Measurements from ENCODE around the gene NEDD4. TPM values are rescaled to one million over a fixed set of nuclear protein-coding genes. Genes with fewer than 3 reads are reported as not detected.

Gene NEDD4
- total RNA-seq, 4 donors from 2014 or later, result 19.2 to 35.1 (median 23.1) TPM

DNA sequence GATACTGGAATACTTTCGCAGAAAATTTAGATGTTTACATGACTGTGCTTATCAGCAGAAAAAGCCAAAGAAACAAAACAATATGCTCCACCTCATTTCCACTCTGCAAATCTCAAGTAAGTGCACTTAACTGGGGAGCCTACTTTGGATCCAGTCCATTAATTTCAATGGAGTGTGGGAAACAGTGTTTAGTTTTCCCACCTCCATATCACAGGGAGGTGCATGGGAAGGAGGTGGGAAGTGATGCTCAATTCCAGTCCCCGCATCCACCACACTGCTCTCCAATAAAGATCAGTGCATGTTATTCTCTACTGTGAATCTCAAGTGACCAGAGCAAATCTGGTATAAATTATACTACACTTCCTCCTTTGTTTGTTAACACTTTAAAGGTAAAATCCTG, 2.9 kb downstream of the NEDD4 start:
- Histone ChIP-seq H3K9me3 (no peaks in the 10 kb centered on the region), H3K36me3 (no peaks in the 10 kb centered on the region), H3K27ac (replicated peaks in 1 of 4) (no peak overlapping the region), H3K27me3 (no peaks in the 10 kb centered on the region), H3K4me1 (peaks cover 3 to 34% (median 27%) of the 10 kb centered on the region in 4 donors), H3K4me3 (no peak overlapping the region)
- DNase-seq (ENCODE audit: extremely low spot score), result no peak
- TF ChIP-seq, protein P1, sequence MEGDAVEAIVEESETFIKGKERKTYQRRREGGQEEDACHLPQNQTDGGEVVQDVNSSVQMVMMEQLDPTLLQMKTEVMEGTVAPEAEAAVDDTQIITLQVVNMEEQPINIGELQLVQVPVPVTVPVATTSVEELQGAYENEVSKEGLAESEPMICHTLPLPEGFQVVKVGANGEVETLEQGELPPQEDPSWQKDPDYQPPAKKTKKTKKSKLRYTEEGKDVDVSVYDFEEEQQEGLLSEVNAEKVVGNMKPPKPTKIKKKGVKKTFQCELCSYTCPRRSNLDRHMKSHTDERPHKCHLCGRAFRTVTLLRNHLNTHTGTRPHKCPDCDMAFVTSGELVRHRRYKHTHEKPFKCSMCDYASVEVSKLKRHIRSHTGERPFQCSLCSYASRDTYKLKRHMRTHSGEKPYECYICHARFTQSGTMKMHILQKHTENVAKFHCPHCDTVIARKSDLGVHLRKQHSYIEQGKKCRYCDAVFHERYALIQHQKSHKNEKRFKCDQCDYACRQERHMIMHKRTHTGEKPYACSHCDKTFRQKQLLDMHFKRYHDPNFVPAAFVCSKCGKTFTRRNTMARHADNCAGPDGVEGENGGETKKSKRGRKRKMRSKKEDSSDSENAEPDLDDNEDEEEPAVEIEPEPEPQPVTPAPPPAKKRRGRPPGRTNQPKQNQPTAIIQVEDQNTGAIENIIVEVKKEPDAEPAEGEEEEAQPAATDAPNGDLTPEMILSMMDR (IDR thresholded peaks at IDR 0.05), result no peak
- TF ChIP-seq POLR2AphosphoS5 (IDR thresholded peaks at IDR 0.05), result no peak
- TF ChIP-seq POLR2A (IDR thresholded peaks at IDR 0.05; ENCODE audit: low read depth), result no peak
- TF ChIP-seq EP300 (IDR thresholded peaks at IDR 0.05), result no peak
- intact Hi-C loops (cut with DNase I), result loop anchor here (5.0 kb wide), 1 partner anchor 62 kb away; no protein-coding TSS in a partner anchor
- WGBS, result 100% methylated on average over 2 of the region's 2 CpGs

DNA sequence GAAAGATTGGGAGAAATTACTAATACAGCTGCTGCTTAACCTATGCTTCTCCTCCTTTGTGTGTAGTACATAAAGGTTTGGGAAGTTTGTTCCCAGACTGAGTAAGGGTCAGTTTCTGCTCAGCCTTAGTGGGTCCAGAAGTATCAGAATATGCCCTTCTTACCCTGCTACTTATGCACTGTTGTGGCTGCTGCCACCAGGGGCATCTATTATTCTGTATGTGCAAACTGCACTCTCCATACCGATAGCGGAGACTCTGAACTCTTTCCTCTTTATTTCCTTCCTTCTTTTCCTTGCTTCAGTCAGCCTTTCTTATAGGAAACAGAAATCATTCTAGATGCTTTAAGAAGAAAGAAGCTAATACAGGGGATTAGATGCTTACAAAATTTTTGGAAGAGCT, 4.0 kb downstream of the NEDD4 start:
- no peaks in the 10 kb centered on the region for H3K36me3 ChIP-seq
- no peak overlapping the region for H3K27ac ChIP-seq (replicated peaks in 1 of 4)
- H3K27me3 ChIP-seq, result no peaks in the 10 kb centered on the region
- no peak overlapping the region for H3K4me3 ChIP-seq
- intact Hi-C loops (cut with DNase I), result no loop called here
- DNase-seq (ENCODE audit: extremely low spot score), result no peak
- H3K9me3 ChIP-seq, result no peaks in the 10 kb centered on the region
- no peak for TF ChIP-seq POLR2A (IDR thresholded peaks at IDR 0.05; ENCODE audit: low read depth)
- TF ChIP-seq EP300 (IDR thresholded peaks at IDR 0.05), result no peak
- TF ChIP-seq, protein P1 (IDR thresholded peaks at IDR 0.05), result no peak
- no peak for TF ChIP-seq POLR2AphosphoS5 (IDR thresholded peaks at IDR 0.05)
- 57% methylated on average over 2 of the region's 2 CpGs for WGBS
- H3K4me1 ChIP-seq, result peaks cover 0 to 28% (median 22%) of the 10 kb centered on the region in 4 donors

DNA sequence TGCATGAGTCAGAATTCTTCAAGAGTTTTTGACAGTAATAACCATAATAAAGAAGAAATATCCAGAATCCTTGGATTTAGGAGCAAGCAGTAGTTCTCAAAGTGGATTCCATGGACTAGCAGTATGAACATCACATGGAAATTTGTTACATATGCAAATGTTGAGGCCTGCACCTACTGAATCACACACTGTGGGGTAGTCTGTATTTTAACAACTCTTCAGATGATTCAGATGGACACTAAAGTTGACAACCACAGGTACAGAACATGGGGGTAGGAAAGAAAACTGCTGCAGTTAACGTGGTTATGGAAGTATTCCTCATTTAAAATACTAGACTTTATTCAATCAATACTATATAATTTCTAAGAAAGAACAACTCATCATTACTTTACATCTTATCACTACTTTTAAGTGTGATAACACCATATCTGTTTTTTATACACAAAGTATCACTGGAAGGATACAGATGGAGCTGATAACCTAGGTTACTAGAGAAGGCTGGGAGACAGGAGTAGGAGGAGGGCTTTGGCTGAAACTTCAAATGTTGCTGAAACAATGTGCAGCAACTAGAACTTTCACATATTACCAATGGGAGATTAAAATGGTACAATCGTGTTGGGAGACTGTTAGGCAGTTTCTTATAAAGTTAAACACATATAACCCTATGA, 11.7 kb downstream of the NEDD4 start:
- Histone ChIP-seq H3K4me1 (peaks cover 0 to 2% (median 0%) of the 10 kb centered on the region in 4 donors), H3K27me3 (no peaks in the 10 kb centered on the region), H3K36me3 (no peaks in the 10 kb centered on the region), H3K9me3 (no peaks in the 10 kb centered on the region), H3K4me3 (no peak overlapping the region), H3K27ac (replicated peaks in 1 of 4) (no peak overlapping the region)
- TF ChIP-seq EP300 (IDR thresholded peaks at IDR 0.05) (no peak), POLR2A (IDR thresholded peaks at IDR 0.05; ENCODE audit: low read depth) (no peak), POLR2AphosphoS5 (IDR thresholded peaks at IDR 0.05) (no peak)
- TF ChIP-seq, protein P1 (IDR thresholded peaks at IDR 0.05), result no peak
- no peak for DNase-seq (ENCODE audit: extremely low spot score)
- intact Hi-C loops (cut with DNase I), result no loop called here
- WGBS, result 74% methylated on average over 2 of the region's 2 CpGs

DNA sequence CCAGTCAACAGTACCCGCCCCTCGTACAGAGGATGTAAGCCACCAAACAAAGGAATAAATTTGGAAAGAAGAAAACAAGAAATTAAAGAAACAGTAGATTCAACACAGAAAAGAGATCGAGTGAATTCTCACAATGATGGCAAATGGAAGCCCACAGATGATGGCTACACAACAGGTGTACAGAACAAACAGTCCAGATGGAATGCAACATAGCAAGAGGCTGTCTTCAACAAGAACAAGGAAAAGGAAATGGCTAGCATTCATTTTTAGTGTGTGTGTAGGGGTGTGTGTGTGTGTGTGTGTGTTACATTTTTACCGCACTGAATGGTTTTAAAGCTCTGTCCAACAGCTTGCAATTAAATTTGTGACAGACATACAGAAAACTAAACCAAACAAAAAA, 12.9 kb downstream of the NEDD4 start:
- 85% methylated on average over 4 of the region's 4 CpGs for WGBS
- no peaks in the 10 kb centered on the region for H3K9me3 ChIP-seq
- DNase-seq (ENCODE audit: extremely low spot score), result no peak
- no peaks in the 10 kb centered on the region for H3K36me3 ChIP-seq
- no peaks in the 10 kb centered on the region for H3K27me3 ChIP-seq
- H3K27ac ChIP-seq (replicated peaks in 1 of 4), result no peak overlapping the region
- intact Hi-C loops (cut with DNase I), result no loop called here
- no peak overlapping the region for H3K4me3 ChIP-seq
- TF ChIP-seq, protein P1 (IDR thresholded peaks at IDR 0.05), result no peak
- no peak for TF ChIP-seq EP300 (IDR thresholded peaks at IDR 0.05)
- no peak for TF ChIP-seq POLR2AphosphoS5 (IDR thresholded peaks at IDR 0.05)
- TF ChIP-seq POLR2A (IDR thresholded peaks at IDR 0.05; ENCODE audit: low read depth), result no peak
- H3K4me1 ChIP-seq, result peaks cover 0 to 2% (median 0%) of the 10 kb centered on the region in 4 donors

All from esophagus muscularis mucosa (tissue), 4 donors.